Measurements from ENCODE around the gene SLC4A5.

DNA sequence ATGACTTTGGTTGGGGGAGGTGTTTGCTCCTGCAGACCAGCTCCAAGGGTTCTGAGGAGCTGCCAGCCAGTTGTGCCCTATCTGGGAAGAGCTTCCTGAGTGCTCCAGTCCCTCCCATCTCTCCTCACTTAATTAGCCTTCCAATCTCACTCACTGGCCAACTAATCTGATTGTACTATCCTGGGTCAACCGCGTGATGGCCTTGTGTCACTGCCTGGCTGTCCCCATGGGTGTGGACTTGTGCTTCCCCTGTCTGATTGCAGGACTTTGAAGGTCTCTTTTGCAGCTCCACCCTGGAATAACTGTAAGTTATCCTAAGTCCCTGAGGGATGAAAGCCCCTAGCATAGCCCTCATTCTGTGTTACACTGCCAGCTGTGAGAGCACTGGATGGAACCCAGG, 65.0 kb downstream of the SLC4A5 start:
- TF ChIP-seq, protein P1, sequence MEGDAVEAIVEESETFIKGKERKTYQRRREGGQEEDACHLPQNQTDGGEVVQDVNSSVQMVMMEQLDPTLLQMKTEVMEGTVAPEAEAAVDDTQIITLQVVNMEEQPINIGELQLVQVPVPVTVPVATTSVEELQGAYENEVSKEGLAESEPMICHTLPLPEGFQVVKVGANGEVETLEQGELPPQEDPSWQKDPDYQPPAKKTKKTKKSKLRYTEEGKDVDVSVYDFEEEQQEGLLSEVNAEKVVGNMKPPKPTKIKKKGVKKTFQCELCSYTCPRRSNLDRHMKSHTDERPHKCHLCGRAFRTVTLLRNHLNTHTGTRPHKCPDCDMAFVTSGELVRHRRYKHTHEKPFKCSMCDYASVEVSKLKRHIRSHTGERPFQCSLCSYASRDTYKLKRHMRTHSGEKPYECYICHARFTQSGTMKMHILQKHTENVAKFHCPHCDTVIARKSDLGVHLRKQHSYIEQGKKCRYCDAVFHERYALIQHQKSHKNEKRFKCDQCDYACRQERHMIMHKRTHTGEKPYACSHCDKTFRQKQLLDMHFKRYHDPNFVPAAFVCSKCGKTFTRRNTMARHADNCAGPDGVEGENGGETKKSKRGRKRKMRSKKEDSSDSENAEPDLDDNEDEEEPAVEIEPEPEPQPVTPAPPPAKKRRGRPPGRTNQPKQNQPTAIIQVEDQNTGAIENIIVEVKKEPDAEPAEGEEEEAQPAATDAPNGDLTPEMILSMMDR (IDR thresholded peaks at IDR 0.05): no peak
- TF ChIP-seq SP1 (CRISPR knock-in tag; conservative IDR thresholded peaks at IDR 0.05) (no peak), JUN (CRISPR knock-in tag; IDR thresholded peaks at IDR 0.05) (no peak), GABPB1 (CRISPR knock-in tag; IDR thresholded peaks at IDR 0.05) (no peak), CBFB (CRISPR knock-in tag; IDR thresholded peaks at IDR 0.05; ENCODE audit: low read depth) (no peak), ZNF138 (CRISPR knock-in tag; conservative IDR thresholded peaks at IDR 0.05) (no peak), SMAD3 (CRISPR knock-in tag; IDR thresholded peaks at IDR 0.05; ENCODE audit: borderline replicate concordance) (no peak), CREB1 (CRISPR knock-in tag; IDR thresholded peaks at IDR 0.05) (no peak)
- TF ChIP-seq, protein P2, sequence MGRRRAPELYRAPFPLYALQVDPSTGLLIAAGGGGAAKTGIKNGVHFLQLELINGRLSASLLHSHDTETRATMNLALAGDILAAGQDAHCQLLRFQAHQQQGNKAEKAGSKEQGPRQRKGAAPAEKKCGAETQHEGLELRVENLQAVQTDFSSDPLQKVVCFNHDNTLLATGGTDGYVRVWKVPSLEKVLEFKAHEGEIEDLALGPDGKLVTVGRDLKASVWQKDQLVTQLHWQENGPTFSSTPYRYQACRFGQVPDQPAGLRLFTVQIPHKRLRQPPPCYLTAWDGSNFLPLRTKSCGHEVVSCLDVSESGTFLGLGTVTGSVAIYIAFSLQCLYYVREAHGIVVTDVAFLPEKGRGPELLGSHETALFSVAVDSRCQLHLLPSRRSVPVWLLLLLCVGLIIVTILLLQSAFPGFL (CRISPR knock-in tag; IDR thresholded peaks at IDR 0.05; ENCODE audit: borderline replicate concordance): no peak
- TF ChIP-seq, protein P3, sequence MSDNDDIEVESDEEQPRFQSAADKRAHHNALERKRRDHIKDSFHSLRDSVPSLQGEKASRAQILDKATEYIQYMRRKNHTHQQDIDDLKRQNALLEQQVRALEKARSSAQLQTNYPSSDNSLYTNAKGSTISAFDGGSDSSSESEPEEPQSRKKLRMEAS (CRISPR knock-in tag; IDR thresholded peaks at IDR 0.05): no peak
- TF ChIP-seq, protein P4, sequence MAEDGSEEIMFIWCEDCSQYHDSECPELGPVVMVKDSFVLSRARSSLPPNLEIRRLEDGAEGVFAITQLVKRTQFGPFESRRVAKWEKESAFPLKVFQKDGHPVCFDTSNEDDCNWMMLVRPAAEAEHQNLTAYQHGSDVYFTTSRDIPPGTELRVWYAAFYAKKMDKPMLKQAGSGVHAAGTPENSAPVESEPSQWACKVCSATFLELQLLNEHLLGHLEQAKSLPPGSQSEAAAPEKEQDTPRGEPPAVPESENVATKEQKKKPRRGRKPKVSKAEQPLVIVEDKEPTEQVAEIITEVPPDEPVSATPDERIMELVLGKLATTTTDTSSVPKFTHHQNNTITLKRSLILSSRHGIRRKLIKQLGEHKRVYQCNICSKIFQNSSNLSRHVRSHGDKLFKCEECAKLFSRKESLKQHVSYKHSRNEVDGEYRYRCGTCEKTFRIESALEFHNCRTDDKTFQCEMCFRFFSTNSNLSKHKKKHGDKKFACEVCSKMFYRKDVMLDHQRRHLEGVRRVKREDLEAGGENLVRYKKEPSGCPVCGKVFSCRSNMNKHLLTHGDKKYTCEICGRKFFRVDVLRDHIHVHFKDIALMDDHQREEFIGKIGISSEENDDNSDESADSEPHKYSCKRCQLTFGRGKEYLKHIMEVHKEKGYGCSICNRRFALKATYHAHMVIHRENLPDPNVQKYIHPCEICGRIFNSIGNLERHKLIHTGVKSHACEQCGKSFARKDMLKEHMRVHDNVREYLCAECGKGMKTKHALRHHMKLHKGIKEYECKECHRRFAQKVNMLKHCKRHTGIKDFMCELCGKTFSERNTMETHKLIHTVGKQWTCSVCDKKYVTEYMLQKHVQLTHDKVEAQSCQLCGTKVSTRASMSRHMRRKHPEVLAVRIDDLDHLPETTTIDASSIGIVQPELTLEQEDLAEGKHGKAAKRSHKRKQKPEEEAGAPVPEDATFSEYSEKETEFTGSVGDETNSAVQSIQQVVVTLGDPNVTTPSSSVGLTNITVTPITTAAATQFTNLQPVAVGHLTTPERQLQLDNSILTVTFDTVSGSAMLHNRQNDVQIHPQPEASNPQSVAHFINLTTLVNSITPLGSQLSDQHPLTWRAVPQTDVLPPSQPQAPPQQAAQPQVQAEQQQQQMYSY (CRISPR knock-in tag; IDR thresholded peaks at IDR 0.05): no peak
- TF ChIP-seq, protein P5, sequence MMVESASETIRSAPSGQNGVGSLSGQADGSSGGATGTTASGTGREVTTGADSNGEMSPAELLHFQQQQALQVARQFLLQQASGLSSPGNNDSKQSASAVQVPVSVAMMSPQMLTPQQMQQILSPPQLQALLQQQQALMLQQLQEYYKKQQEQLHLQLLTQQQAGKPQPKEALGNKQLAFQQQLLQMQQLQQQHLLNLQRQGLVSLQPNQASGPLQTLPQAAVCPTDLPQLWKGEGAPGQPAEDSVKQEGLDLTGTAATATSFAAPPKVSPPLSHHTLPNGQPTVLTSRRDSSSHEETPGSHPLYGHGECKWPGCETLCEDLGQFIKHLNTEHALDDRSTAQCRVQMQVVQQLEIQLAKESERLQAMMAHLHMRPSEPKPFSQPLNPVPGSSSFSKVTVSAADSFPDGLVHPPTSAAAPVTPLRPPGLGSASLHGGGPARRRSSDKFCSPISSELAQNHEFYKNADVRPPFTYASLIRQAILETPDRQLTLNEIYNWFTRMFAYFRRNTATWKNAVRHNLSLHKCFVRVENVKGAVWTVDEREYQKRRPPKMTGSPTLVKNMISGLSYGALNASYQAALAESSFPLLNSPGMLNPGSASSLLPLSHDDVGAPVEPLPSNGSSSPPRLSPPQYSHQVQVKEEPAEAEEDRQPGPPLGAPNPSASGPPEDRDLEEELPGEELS (CRISPR knock-in tag; IDR thresholded peaks at IDR 0.05): no peak
